ENCODE measurements around the gene SMARCA5.
"Not testable (repeated sequence)": the region's sequence is repeated elsewhere in the genome, so short reads cannot be mapped to it uniquely, and the experiment has no call there.

SMARCA5 gene, protein sequence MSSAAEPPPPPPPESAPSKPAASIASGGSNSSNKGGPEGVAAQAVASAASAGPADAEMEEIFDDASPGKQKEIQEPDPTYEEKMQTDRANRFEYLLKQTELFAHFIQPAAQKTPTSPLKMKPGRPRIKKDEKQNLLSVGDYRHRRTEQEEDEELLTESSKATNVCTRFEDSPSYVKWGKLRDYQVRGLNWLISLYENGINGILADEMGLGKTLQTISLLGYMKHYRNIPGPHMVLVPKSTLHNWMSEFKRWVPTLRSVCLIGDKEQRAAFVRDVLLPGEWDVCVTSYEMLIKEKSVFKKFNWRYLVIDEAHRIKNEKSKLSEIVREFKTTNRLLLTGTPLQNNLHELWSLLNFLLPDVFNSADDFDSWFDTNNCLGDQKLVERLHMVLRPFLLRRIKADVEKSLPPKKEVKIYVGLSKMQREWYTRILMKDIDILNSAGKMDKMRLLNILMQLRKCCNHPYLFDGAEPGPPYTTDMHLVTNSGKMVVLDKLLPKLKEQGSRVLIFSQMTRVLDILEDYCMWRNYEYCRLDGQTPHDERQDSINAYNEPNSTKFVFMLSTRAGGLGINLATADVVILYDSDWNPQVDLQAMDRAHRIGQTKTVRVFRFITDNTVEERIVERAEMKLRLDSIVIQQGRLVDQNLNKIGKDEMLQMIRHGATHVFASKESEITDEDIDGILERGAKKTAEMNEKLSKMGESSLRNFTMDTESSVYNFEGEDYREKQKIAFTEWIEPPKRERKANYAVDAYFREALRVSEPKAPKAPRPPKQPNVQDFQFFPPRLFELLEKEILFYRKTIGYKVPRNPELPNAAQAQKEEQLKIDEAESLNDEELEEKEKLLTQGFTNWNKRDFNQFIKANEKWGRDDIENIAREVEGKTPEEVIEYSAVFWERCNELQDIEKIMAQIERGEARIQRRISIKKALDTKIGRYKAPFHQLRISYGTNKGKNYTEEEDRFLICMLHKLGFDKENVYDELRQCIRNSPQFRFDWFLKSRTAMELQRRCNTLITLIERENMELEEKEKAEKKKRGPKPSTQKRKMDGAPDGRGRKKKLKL

DNA sequence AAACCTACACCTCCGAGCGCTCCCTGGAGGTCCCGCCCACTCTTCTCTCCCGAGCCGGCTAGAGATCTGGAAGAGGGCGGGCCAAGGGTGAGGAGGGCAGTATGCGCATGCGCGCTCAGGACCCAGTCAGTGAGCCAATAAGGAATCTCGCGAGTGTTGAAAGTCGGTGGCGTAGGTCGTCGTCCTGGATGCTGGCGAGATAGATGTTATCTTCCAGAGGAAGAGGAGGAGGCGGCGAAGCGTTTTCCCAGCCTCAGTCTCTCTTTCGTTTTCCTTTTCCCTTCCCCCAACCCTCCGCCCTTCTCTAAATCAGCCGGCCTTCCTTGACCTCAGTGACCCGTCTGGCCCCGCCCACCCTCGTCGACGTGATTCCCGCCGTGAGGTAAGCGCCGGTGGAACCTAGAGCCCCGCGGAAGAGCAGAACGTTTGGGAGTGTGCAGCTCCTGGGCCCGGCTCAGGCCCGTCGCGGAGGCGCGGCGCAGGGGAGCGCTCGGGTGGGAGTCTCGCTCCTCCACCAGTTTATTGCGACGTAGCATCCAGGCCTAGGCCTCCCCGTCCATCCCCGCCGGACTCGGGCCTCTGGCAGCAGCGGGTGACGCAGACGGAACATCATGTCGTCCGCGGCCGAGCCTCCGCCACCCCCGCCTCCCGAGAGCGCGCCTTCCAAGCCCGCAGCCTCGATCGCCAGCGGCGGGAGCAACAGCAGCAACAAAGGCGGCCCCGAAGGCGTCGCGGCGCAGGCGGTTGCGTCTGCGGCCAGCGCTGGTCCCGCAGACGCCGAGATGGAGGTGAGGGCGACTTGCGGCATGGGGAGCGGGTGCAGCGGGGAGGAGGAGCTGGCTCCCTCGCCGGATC lies at the start of gene SMARCA5:
Gene SMARCA5 (plus strand): TSS at position 389 of the 855 bp plus-strand sequence. CDS start 223 bp downstream, at position 612.
- DNase-seq = peak; percentile 93

DNA sequence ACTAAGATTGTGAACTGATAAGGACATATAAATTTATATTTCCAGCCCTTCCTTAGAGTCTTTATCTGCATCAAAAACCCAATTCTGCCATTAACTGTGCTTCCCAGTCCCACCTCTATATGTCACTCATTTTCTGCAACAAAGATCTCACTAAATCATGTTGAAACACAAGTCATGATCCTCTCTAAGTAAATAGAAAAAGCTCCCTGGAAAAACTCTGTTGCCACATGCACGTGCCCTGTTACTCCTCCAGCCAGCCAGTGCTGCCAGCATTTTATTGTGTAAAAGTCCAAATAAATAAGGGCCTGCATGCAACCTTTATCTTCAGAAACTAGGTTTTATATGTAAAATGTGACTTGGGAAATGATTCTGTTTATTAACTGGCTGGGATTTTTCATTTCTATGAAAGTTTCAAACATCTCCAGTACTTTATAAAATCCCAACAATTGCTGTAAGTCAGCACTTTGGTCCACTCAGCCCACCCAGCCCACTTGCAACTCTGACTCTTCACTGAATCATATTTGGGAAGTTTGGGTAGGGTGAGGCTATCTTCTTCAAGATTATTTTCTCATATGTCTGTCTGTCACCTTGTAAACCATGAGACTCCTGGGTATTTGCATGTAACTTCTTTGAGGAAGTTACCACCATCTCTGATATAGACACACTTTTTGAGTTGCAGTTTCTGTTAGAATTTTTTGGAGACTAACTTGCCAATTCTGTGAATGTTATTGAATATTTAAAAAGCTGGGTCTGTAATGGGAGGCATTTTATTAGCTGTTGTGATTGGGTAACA lies 40.0 kb upstream of the SMARCA5 start:
- DNase-seq = no peak

- no peak for DNase-seq
Observed at GRCh38 chr4:143477487-143477886, 36.0 kb upstream of the SMARCA5 start.

GRCh38 chr4:143481361-143481760 lies 32.1 kb upstream of the SMARCA5 start:
- DNase-seq = no peak

DNA sequence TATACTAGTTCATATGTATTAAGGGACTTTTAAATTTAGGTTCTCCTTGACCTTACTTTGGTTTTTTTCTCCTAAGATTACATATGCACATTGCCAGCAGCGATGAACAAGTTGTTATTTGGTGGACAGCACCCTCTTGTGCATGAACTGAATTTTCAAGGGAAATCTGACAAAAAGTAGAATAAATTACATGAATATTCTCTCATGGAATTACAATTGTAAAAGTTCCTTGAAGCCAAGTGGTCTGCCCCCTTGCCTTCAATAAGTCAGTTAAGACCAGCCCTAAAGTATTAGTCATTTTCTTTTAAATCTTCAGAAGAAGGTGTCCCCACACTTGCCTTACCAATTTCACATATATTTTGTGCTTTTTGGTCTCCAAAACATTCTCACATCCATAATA lies 30.7 kb upstream of the SMARCA5 start:
- DNase-seq = no peak

GRCh38 chr4:143486314-143486713 lies 27.2 kb upstream of the SMARCA5 start:
- DNase-seq = no peak

GRCh38 chr4:143488687-143489086 lies 24.8 kb upstream of the SMARCA5 start:
- no peak for DNase-seq

DNA sequence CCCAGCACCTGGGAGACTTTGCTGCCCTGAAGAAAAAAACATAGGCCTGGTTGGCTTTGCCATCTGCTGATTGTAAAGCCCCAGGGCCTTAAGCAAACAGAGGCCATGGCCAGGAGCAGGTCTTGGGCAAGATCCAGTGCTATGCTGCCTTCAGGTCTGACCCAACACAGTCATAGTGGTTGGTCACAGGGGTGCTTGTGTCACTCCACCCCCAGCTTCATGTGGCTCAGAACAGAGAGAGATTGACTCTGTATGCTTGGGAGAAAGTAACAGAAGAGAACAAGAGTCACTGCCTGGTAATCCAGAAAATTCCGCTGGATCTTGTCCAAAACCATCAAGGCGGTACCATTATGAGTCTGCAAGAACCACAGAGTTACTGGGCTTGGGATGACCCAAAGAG lies 24.4 kb upstream of the SMARCA5 start:
- no peak for DNase-seq

- DNase-seq = no peak
Observed at GRCh38 chr4:143498021-143498420, 15.5 kb upstream of the SMARCA5 start.

- DNase-seq = no peak
Observed at GRCh38 chr4:143502231-143502630, 11.3 kb upstream of the SMARCA5 start.

DNA sequence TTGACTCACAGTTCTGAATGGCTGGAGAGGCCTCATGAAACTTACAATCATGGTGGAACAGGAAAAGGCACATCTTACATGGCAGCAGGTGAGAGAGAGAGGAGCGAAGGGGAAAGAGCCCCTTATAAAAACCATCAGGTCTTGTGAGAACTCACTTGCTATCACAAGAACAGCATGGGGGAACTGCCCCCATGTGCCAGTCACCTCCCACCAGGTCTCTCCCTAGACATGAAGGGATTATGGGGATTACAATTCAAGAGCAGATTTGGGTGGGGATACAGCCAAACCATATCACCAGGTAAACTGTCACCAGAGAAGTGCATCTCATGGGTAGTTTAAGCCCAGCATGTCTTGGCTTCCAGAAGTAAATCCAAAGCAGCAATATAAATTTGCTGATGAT lies 7.5 kb upstream of the SMARCA5 start:
- DNase-seq = no peak

GRCh38 chr4:143511906-143512305 lies 1.6 kb upstream of the SMARCA5 start:
- DNase-seq = no peak

- no peak for DNase-seq
Observed at GRCh38 chr4:143512978-143513313, 556 bp upstream of the SMARCA5 start.

GRCh38 chr4:143514169-143514495 lies 630 bp downstream of the SMARCA5 start:
- no peak for DNase-seq

GRCh38 chr4:143514497-143514896 lies 995 bp downstream of the SMARCA5 start:
- peak; percentile 23 for DNase-seq

DNA sequence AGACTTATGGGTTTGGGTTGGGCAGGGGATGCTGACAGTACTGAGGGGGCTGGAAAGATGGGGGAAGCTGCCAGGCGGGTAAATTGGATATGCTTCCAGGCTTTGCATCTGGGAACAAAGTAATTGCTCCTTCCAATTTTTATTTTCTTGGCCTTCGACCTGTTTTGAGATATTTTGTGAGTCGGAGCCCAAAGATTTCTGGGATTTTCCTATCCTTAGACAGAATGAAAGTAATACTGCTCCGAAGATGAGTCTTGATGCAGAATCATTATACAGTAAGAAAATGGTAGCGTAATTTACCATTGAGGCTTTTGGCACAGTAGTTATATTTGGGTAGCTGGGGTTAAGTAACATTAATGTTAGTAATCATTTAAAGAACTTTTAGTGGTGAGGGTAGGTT lies 1.4 kb downstream of the SMARCA5 start:
- DNase-seq = no peak

DNA sequence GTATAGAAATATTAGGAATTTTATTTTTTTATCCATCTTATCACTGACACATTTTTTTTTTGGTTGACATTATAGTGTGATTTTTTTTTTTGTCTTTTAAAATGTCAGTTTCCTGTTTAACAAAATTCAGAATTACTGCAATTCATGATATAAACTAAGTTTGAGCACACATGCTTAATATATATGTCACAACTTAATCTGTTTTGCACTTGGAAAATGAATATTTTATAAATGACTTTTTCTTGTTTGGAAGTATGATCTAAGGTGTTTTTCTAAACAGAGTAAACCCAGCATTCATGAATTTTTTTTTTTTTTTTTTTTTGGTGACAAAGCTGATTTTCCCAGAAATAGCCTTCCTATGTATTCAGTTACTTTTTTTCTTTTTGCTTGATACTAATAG lies 2.4 kb downstream of the SMARCA5 start:
- DNase-seq = no peak

DNA sequence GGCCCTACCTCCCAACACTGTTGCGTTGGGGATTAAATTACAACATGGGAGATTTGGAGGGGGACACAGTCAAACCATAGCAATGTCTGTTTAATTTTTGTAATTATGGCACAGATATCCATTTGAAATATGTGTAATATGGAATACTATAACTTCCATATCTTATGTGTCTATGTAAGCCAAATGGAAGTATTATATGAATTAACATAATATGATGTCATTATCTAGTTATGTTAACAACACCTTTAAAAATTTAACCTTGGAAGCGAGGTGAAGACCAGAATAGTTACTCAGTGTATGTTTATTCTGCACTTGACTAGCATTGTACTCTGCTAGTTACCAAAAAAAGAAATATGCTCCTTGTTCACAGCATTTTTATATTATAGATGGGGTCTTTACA lies 4.3 kb downstream of the SMARCA5 start:
- no peak for DNase-seq

- DNase-seq = no peak
Observed at GRCh38 chr4:143524211-143524610, 10.7 kb downstream of the SMARCA5 start.

- DNase-seq = not testable (repeated sequence)
Observed at GRCh38 chr4:143528046-143528445, 14.5 kb downstream of the SMARCA5 start.

DNA sequence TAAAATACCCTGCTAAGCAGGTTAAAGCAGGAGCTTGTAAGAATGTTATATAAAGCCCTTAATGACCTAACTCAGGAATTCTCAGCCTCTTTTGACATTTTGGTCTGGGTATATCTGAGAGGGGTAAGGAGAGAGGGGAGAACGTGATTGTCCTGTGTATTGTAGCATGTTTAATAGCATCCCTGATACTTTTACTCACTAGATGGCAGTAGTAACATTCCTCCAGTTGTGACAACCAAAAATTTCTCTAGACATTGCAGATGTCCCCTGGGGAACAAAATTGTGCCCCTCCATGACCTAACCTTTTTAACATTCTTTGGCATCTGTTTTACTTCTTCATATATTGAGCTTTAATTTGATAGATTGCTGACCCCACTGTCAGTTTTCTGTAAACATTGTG lies 17.9 kb downstream of the SMARCA5 start:
- DNase-seq = no peak
